Activated T-helper 1 cell treated with anti-CD3 and anti-CD28 coated beads, Interleukin-12 subunit alpha, Interleukin-12 subunit beta, Interleukin-2, Interleukin-4 antibody, amounts not matched to agents 30 ng/mL and 10 ng/mL and 1 ng/mL, durations not matched to agents 14 hours and 24 hours and 36 hours (primary cell): ENCODE results near the gene STRN3. TPM values are rescaled to one million over a fixed set of nuclear protein-coding genes. Genes with fewer than 3 reads are reported as not detected.
"Not testable (repeated sequence)": the region's sequence is repeated elsewhere in the genome, so short reads cannot be mapped to it uniquely, and the experiment has no call there.

Experiments
- DNase-seq: peaks from one replicate; pipeline ENCODE4 v3.0.0; 2021; ENCODE audit warnings: low spot score
- H3K27ac Mint-ChIP-seq: one replicate; pipeline ENCODE4 v1.8.0; 2021; ENCODE audit warnings: mild to moderate bottlenecking, mixed read lengths
- H3K27me3 Mint-ChIP-seq: one replicate; pipeline ENCODE4 v1.8.0; 2022; ENCODE audit warnings: mild to moderate bottlenecking, moderate library complexity, mixed read lengths; ENCODE audit not compliant: insufficient read depth
- H3K36me3 Mint-ChIP-seq: one replicate; pipeline ENCODE4 v1.8.0; 2021; ENCODE audit warnings: low read depth, mixed read lengths
- H3K4me1 Mint-ChIP-seq: one replicate; pipeline ENCODE4 v1.8.0; 2021; ENCODE audit warnings: low read depth, mixed read lengths
- H3K4me3 Mint-ChIP-seq: one replicate; pipeline ENCODE4 v1.8.0; 2021; ENCODE audit warnings: mild to moderate bottlenecking, moderate library complexity, mixed read lengths
- H3K9me3 Mint-ChIP-seq: one replicate; pipeline ENCODE4 v1.8.0; 2021; ENCODE audit warnings: mixed read lengths
- intact Hi-C: fragments of 100-400 bp; cut with micrococcal nuclease; formaldehyde crosslinking; loops from one replicate; pipeline ENCODE4 v1.15.1; 2024
- total RNA-seq: library from RNA; stranded (reverse); gene quantifications from 2 replicates; pipeline ENCODE4 v1.2.3, GENCODE V29; 2022

STRN3 gene
- total RNA-seq, 1 donor from 2014 or later, result 25.9 TPM

- intact Hi-C loops, result no loop called here
- Mint-ChIP-seq H3K4me3 (no peak overlapping the region), H3K36me3 (no peaks in the 10 kb centered on the region), H3K9me3 (no peaks in the 10 kb centered on the region), H3K27ac (no peak overlapping the region), H3K4me1 (peaks cover 6% of the 10 kb centered on the region), H3K27me3 (no peaks in the 10 kb centered on the region)
- DNase-seq, result no peak
Observed at GRCh38 chr14:31051511-31051910, 25.3 kb upstream of the STRN3 start.

GRCh38 chr14:31051023-31051422, 24.8 kb upstream of the STRN3 start:
- no peak overlapping the region for H3K4me3 Mint-ChIP-seq
- no peak for DNase-seq
- H3K4me1 Mint-ChIP-seq, result peaks cover 6% of the 10 kb centered on the region
- no peak overlapping the region for H3K27ac Mint-ChIP-seq
- no peaks in the 10 kb centered on the region for H3K9me3 Mint-ChIP-seq
- intact Hi-C loops, result no loop called here
- peaks cover 3% of the 10 kb centered on the region for H3K27me3 Mint-ChIP-seq
- H3K36me3 Mint-ChIP-seq, result no peaks in the 10 kb centered on the region

GRCh38 chr14:31047503-31047902, 21.3 kb upstream of the STRN3 start:
- H3K27me3 Mint-ChIP-seq, result peaks cover 4% of the 10 kb centered on the region
- H3K9me3 Mint-ChIP-seq, result no peaks in the 10 kb centered on the region
- DNase-seq, result no peak
- H3K36me3 Mint-ChIP-seq, result no peaks in the 10 kb centered on the region
- intact Hi-C loops, result loop anchor here (1.0 kb wide), 1 partner anchor 21 kb away; the partner anchor contains the start of gene STRN3
- H3K27ac Mint-ChIP-seq, result no peak overlapping the region
- no peak overlapping the region for H3K4me3 Mint-ChIP-seq
- peaks cover 6% of the 10 kb centered on the region for H3K4me1 Mint-ChIP-seq

GRCh38 chr14:31045501-31046080, 19.4 kb upstream of the STRN3 start:
- H3K9me3 Mint-ChIP-seq, result no peaks in the 10 kb centered on the region
- intact Hi-C loops, result no loop called here

GRCh38 chr14:31043379-31043778, 17.2 kb upstream of the STRN3 start:
- no peak for DNase-seq
- Mint-ChIP-seq H3K4me3 (no peak overlapping the region), H3K9me3 (no peaks in the 10 kb centered on the region), H3K4me1 (peaks cover 6% of the 10 kb centered on the region), H3K36me3 (peaks cover 2% of the 10 kb centered on the region), H3K27ac (no peak overlapping the region), H3K27me3 (peaks cover 4% of the 10 kb centered on the region)
- intact Hi-C loops, result no loop called here

More at GRCh38 chr14:31045501-31046080, 19.4 kb upstream of the STRN3 start:
- Mint-ChIP-seq H3K27me3 (peaks cover 4% of the 10 kb centered on the region), H3K27ac (no peak overlapping the region), H3K4me1 (peaks cover 6% of the 10 kb centered on the region), H3K4me3 (no peak overlapping the region), H3K36me3 (no peaks in the 10 kb centered on the region)
- DNase-seq, result no peak

GRCh38 chr14:31042893-31043292, 16.7 kb upstream of the STRN3 start:
- H3K36me3 Mint-ChIP-seq, H3K4me1 Mint-ChIP-seq, intact Hi-C loops, H3K27ac Mint-ChIP-seq, H3K4me3 Mint-ChIP-seq, H3K27me3 Mint-ChIP-seq, DNase-seq, H3K9me3 Mint-ChIP-seq: not testable (repeated sequence)

GRCh38 chr14:31042300-31042699, 16.1 kb upstream of the STRN3 start:
- Mint-ChIP-seq H3K27me3 (peaks cover 4% of the 10 kb centered on the region), H3K27ac (no peak overlapping the region), H3K4me1 (peaks cover 6% of the 10 kb centered on the region), H3K9me3 (no peaks in the 10 kb centered on the region), H3K4me3 (no peak overlapping the region), H3K36me3 (peaks cover 2% of the 10 kb centered on the region)
- no peak for DNase-seq
- intact Hi-C loops, result no loop called here

- no peak for DNase-seq
- H3K27ac Mint-ChIP-seq, result no peak overlapping the region
- H3K36me3 Mint-ChIP-seq, result peaks cover 2% of the 10 kb centered on the region
- no peak overlapping the region for H3K4me3 Mint-ChIP-seq
- intact Hi-C loops, result no loop called here
- no peaks in the 10 kb centered on the region for H3K27me3 Mint-ChIP-seq
- H3K9me3 Mint-ChIP-seq, result no peaks in the 10 kb centered on the region
- no peaks in the 10 kb centered on the region for H3K4me1 Mint-ChIP-seq
Observed at GRCh38 chr14:31038521-31039166, 12.5 kb upstream of the STRN3 start.

GRCh38 chr14:31037709-31038221, 11.6 kb upstream of the STRN3 start:
- Mint-ChIP-seq H3K27me3 (peaks cover under 1% of the 10 kb centered on the region), H3K27ac (no peak overlapping the region), H3K36me3 (peaks cover 2% of the 10 kb centered on the region), H3K4me1 (peaks cover 4% of the 10 kb centered on the region), H3K4me3 (no peak overlapping the region), H3K9me3 (no peaks in the 10 kb centered on the region)
- no peak for DNase-seq
- intact Hi-C loops, result no loop called here

- peaks cover 2% of the 10 kb centered on the region for H3K27me3 Mint-ChIP-seq
- no peak overlapping the region for H3K4me3 Mint-ChIP-seq
- H3K4me1 Mint-ChIP-seq, result peaks cover 8% of the 10 kb centered on the region
- H3K27ac Mint-ChIP-seq, result no peak overlapping the region
- H3K36me3 Mint-ChIP-seq, result peaks cover 3% of the 10 kb centered on the region
- intact Hi-C loops, result no loop called here
- no peak for DNase-seq
- no peaks in the 10 kb centered on the region for H3K9me3 Mint-ChIP-seq
Observed at GRCh38 chr14:31036552-31036951, 10.4 kb upstream of the STRN3 start.

GRCh38 chr14:31030469-31030868, 4.3 kb upstream of the STRN3 start:
- H3K27ac Mint-ChIP-seq, result no peak overlapping the region
- intact Hi-C loops, result no loop called here

GRCh38 chr14:31029016-31029970, 3.1 kb upstream of the STRN3 start:
- no peak overlapping the region for H3K27ac Mint-ChIP-seq
- no peaks in the 10 kb centered on the region for H3K9me3 Mint-ChIP-seq
- intact Hi-C loops, result loop anchor here (5.0 to 10.0 kb wide), 6 partner anchors 356 to 1228 kb away; partner anchors contain the start of genes ARHGAP5, G2E3, HEATR5A and RNU6-7
- H3K4me1 Mint-ChIP-seq, result peaks cover 43% of the 10 kb centered on the region
- H3K4me3 Mint-ChIP-seq, result no peak overlapping the region
- peaks cover 2% of the 10 kb centered on the region for H3K27me3 Mint-ChIP-seq
- no peak for DNase-seq
- peaks cover 8% of the 10 kb centered on the region for H3K36me3 Mint-ChIP-seq

More at GRCh38 chr14:31030469-31030868, 4.3 kb upstream of the STRN3 start:
- H3K27me3 Mint-ChIP-seq, result peaks cover 2% of the 10 kb centered on the region
- no peak for DNase-seq
- peaks cover 3% of the 10 kb centered on the region for H3K36me3 Mint-ChIP-seq
- peaks cover 34% of the 10 kb centered on the region for H3K4me1 Mint-ChIP-seq
- H3K9me3 Mint-ChIP-seq, result no peaks in the 10 kb centered on the region
- H3K4me3 Mint-ChIP-seq, result no peak overlapping the region
